ENCODE data around the gene P4HA1. TPM values are rescaled to one million over a fixed set of nuclear protein-coding genes. Genes with fewer than 3 reads are reported as not detected.
"Not testable (repeated sequence)": the region's sequence is repeated elsewhere in the genome, so short reads cannot be mapped to it uniquely, and the experiment has no call there.

P4HA1 gene
- total and polyA plus RNA-seq, 5 experiments from 2014 or later = 14.2 to 17.6 (median 16.0) TPM

- DNase-seq (no peak), ATAC-seq (no peak)
- H3K36me3 Mint-ChIP-seq = peaks cover 0 to 11% (median 4%) of the 10 kb centered on the region in 3 donors
- no peaks in the 10 kb centered on the region for H3K27me3 Mint-ChIP-seq
- POLR2A ChIA-PET = interaction anchor here (0.5 to 2.2 kb wide), 3 partner anchors 12 to 1460 kb away, joined by 4 to 8 read pairs (median 5); partner anchors contain the start of gene P4HA1
- H3K4me3 Mint-ChIP-seq = no peak overlapping the region
- H3K27ac Mint-ChIP-seq = peak overlapping the region in 1 of 10 donors; percentile 2
- H3K4me1 Mint-ChIP-seq = peaks cover 1 to 22% (median 12%) of the 10 kb centered on the region in 4 donors
- H3K9me3 Mint-ChIP-seq = peaks cover 0 to 3% (median 0%) of the 10 kb centered on the region in 9 donors
These were observed 16.9 kb upstream of the P4HA1 start for GRCh38 chr10:73113551-73113950.

DNA sequence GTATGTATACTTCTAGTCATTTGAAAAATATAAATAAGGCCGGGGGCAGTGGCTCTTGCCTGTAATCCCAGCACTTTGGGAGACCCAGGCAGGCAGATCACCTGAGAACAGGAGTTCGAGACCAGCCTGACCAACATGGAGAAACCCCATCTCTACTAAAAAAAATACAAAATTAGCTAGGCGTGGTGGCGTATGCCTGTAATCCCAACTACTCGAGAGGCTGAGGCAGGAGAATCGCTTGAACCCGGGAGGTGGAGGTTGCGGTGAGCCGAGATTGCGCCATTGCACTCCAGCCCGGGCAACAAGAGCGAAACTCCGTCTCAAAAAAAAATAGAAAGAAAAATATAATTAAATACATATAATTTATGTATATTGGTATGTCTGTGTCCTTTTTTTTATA lies 15.4 kb upstream of the P4HA1 start:
- Mint-ChIP-seq H3K4me1 (peaks cover 1 to 19% (median 12%) of the 10 kb centered on the region in 4 donors), H3K36me3 (peaks cover 0 to 11% (median 5%) of the 10 kb centered on the region in 3 donors)
- not testable (repeated sequence) for H3K27ac Mint-ChIP-seq, ATAC-seq, H3K27me3 Mint-ChIP-seq, H3K9me3 Mint-ChIP-seq, DNase-seq, H3K4me3 Mint-ChIP-seq
- POLR2A ChIA-PET = interaction anchor here (3.4 kb wide), 1 partner anchor 16 kb away, joined by 25 read pairs; the partner anchor contains the start of gene P4HA1

DNA sequence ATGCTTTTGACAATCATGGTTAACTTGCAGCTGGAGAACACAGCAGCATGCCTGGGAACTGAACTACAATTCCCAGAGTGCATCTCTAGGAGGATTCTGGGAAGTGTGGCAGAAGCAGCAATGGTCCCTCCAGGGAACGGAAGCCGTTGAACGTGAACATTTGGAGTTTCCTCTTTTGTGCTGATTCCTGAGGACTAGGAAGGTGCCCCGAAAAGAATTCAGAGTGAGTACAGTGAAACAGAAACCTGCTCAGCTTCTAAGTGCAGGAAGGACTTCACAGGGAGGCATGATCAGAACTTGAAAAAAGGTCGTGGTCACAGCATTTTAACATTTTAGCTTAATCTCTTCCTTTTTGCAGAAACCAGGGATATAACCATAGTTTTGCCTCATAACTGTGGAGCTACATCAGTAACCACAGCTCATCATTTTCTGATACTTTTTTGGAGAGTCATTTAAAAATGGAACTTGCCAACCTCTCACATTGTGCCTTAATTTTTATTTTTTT lies 13.7 kb upstream of the P4HA1 start, which contains the start of gene NUDT13:
Gene NUDT13 (plus strand): TSS at position 111 of the 505 bp plus-strand sequence. CDS start 3,911 bp downstream, outside the sequence.
- no peaks in the 10 kb centered on the region for H3K27me3 Mint-ChIP-seq
- H3K4me1 Mint-ChIP-seq = peaks cover 1 to 19% (median 12%) of the 10 kb centered on the region in 4 donors
- peak within 1 kb of the TSS; percentile 82 to 96 (median 92) for H3K4me3 Mint-ChIP-seq
- DNase-seq (peak in 9 of 10 donors; percentile 26 to 65 (median 44)), ATAC-seq (peak; percentile 92 to 95)
- peaks cover 0 to 11% (median 10%) of the 10 kb centered on the region in 3 donors for H3K36me3 Mint-ChIP-seq
- peak within 1 kb of the TSS; percentile 65 to 95 (median 90) for H3K27ac Mint-ChIP-seq
- POLR2A ChIA-PET = interaction anchor here (0.8 to 3.4 kb wide), 4 partner anchors 12 to 57 kb away, joined by 3 to 25 read pairs (median 6); partner anchors contain the start of genes ECD and P4HA1
- peaks cover 0 to 3% (median 0%) of the 10 kb centered on the region in 9 donors for H3K9me3 Mint-ChIP-seq

- not testable (repeated sequence) for H3K9me3 Mint-ChIP-seq, ATAC-seq, H3K27me3 Mint-ChIP-seq, H3K4me3 Mint-ChIP-seq, DNase-seq
- Mint-ChIP-seq H3K4me1 (peaks cover 1 to 19% (median 12%) of the 10 kb centered on the region in 4 donors), H3K36me3 (peaks cover 0 to 11% (median 10%) of the 10 kb centered on the region in 3 donors), H3K27ac (peak overlapping the region in 1 of 10 donors; percentile 8)
- POLR2A ChIA-PET = interaction anchor here (2.5 to 3.4 kb wide), 2 partner anchors 10 to 13 kb away, joined by 9 to 25 read pairs; partner anchors contain the start of gene P4HA1
These were observed 12.6 kb upstream of the P4HA1 start for GRCh38 chr10:73109248-73109652.

DNA sequence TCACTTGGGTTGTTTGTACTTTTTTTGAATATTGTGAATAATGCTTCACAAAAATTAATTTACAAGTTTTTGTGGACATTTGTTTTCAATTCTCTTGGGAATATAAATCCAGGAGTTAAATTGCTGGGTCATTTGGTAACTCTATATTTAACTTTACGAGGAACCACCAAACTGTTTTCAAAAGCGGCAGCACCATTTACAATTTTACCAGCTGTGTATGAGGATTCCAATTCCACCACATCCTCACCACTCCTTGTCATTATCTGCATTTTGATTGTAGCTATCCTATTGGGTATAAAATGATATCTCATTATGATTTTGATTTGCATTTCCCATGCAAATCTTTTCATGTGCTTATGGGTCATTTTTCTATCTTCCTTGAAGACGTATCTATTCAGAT lies 9.6 kb upstream of the P4HA1 start:
- Mint-ChIP-seq H3K4me1 (peaks cover 3 to 16% (median 11%) of the 10 kb centered on the region in 4 donors), H3K4me3 (no peak overlapping the region), H3K27ac (no peak overlapping the region), H3K9me3 (peaks cover 0 to 3% (median 0%) of the 10 kb centered on the region in 9 donors), H3K36me3 (peaks cover 0 to 12% (median 11%) of the 10 kb centered on the region in 3 donors), H3K27me3 (no peaks in the 10 kb centered on the region)
- POLR2A ChIA-PET = no interaction called here
- DNase-seq = no peak
- no peak for ATAC-seq

GRCh38 chr10:73099141-73099540 lies 2.5 kb upstream of the P4HA1 start:
- no peak for ATAC-seq
- H3K4me3 Mint-ChIP-seq = no peak overlapping the region
- no peaks in the 10 kb centered on the region for H3K9me3 Mint-ChIP-seq
- H3K4me1 Mint-ChIP-seq = peaks cover 11 to 22% (median 20%) of the 10 kb centered on the region in 4 donors
- H3K27ac Mint-ChIP-seq = peak overlapping the region in 1 of 10 donors; percentile 4
- no peak for DNase-seq
- POLR2A ChIA-PET = interaction anchor here (1.1 kb wide), 1 partner anchor 11 kb away, joined by 9 read pairs; the partner anchor contains the start of gene NUDT13
- H3K27me3 Mint-ChIP-seq = no peaks in the 10 kb centered on the region
- H3K36me3 Mint-ChIP-seq = peaks cover 0 to 5% (median 0%) of the 10 kb centered on the region in 3 donors

DNA sequence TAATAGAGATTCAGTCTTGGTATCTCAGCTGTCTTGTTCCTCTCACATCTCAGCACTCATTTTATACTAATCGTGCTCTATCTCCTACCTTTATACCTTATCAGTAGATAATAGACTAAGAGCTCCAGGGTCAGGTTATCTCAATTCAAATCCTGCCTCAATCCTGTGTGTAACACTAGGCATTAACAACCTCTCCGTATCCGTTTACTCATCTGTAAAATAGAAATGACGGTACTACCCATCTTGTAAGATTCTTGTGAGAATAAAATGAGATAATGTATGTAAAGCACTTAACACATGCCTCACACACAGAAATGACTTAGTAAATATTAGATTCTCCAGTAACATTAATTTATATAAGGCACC lies 622 bp upstream of the P4HA1 start:
- H3K4me3 Mint-ChIP-seq = peak overlapping the region; percentile 87 to 97 (median 92)
- POLR2A ChIA-PET = interaction anchor here (0.6 to 2.6 kb wide), 8 partner anchors 11 to 685 kb away, joined by 3 to 25 read pairs (median 7); partner anchors contain the start of genes CHCHD1, DNAJC9, FAM149B1 and NUDT13
- peak in 1 of 2 donors; percentile 1 for ATAC-seq
- H3K4me1 Mint-ChIP-seq = peaks cover 14 to 31% (median 27%) of the 10 kb centered on the region in 4 donors
- no peaks in the 10 kb centered on the region for H3K27me3 Mint-ChIP-seq
- peak overlapping the region; percentile 78 to 97 (median 96) for H3K27ac Mint-ChIP-seq
- no peak for DNase-seq
- H3K36me3 Mint-ChIP-seq = peaks cover 0 to 5% (median 0%) of the 10 kb centered on the region in 3 donors
- no peaks in the 10 kb centered on the region for H3K9me3 Mint-ChIP-seq

DNA sequence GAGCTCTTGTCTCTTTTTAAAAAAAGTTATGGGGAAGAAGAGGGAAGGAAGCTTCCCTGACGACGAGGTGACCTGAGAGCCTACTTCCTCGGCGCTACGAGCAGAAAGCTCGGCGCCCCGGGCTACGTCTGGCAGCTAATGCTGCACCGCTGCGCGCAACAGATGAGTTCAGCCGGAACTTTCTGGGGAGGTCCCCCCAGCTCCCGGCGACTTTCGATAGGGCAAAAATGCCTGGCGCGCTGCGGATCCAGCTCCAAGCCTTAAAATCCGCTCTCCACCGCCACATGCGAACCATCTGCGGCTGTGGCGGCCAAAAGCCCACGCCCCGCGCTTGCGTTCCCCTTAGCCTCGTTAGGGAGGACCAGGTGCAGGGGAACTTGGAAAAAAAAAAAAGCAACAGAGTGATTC lies 621 bp downstream of the P4HA1 start:
- DNase-seq (peak; percentile 60 to 83 (median 68)), ATAC-seq (peak; percentile 54 to 57)
- Mint-ChIP-seq H3K27me3 (no peaks in the 10 kb centered on the region), H3K4me3 (peak overlapping the region; percentile 87 to 97 (median 92)), H3K36me3 (peaks cover 0 to 8% (median 0%) of the 10 kb centered on the region in 3 donors), H3K27ac (peak overlapping the region; percentile 78 to 97 (median 96)), H3K9me3 (no peaks in the 10 kb centered on the region), H3K4me1 (peaks cover 16 to 36% (median 31%) of the 10 kb centered on the region in 4 donors)
- POLR2A ChIA-PET = interaction anchor here (0.6 to 2.6 kb wide), 12 partner anchors 14 to 751 kb away, joined by 3 to 25 read pairs (median 4); partner anchors contain the start of genes CFAP70, DNAJC9, FAM149B1 and NUDT13

GRCh38 chr10:73095481-73096021 lies 1.1 kb downstream of the P4HA1 start:
- H3K27me3 Mint-ChIP-seq = no peaks in the 10 kb centered on the region
- POLR2A ChIA-PET = interaction anchor here (0.6 to 2.6 kb wide), 15 partner anchors 15 to 750 kb away, joined by 3 to 25 read pairs (median 4); partner anchors contain the start of genes CFAP70, DNAJC9, FAM149B1 and NUDT13
- H3K36me3 Mint-ChIP-seq = peaks cover 0 to 6% (median 0%) of the 10 kb centered on the region in 3 donors
- H3K9me3 Mint-ChIP-seq = no peaks in the 10 kb centered on the region
- peak overlapping the region; percentile 78 to 97 (median 96) for H3K27ac Mint-ChIP-seq
- ATAC-seq (no peak), DNase-seq (peak in 8 of 10 donors; percentile 15 to 51 (median 42))
- peaks cover 16 to 36% (median 31%) of the 10 kb centered on the region in 4 donors for H3K4me1 Mint-ChIP-seq
- H3K4me3 Mint-ChIP-seq = peak overlapping the region; percentile 87 to 97 (median 92)

DNA sequence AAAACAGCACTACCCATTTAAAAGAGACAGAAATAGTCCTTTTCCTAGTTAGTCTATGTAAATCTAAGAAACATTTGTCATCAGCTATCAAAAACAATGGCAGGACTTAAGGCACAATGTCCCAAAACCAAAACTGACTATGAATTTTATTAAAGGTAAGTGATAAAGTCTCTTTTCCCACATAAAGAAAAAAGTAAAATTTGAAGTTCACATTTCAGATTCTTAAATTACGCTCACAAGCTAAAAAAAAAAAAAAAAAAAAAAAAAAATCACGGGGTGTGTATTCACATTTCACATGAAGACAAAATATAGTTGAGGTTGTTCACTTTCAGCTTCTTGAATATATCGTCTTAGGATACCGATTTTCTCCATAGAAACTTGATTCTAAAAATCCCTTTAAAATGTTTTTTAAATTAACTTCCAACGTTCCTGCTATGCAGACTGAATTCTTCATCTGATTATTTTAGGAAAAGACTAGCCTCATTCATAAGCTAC lies 1.6 kb downstream of the P4HA1 start:
- POLR2A ChIA-PET = interaction anchor here (0.6 to 2.6 kb wide), 7 partner anchors 15 to 1792 kb away, joined by 3 to 25 read pairs (median 4); partner anchors contain the start of genes FAM149B1 and NUDT13
- no peak for DNase-seq
- no peaks in the 10 kb centered on the region for H3K9me3 Mint-ChIP-seq
- no peak for ATAC-seq
- peak overlapping the region; percentile 78 to 97 (median 96) for H3K27ac Mint-ChIP-seq
- H3K27me3 Mint-ChIP-seq = no peaks in the 10 kb centered on the region
- peaks cover 0 to 6% (median 0%) of the 10 kb centered on the region in 3 donors for H3K36me3 Mint-ChIP-seq
- peaks cover 16 to 36% (median 31%) of the 10 kb centered on the region in 4 donors for H3K4me1 Mint-ChIP-seq
- H3K4me3 Mint-ChIP-seq = peak overlapping the region; percentile 87 to 97 (median 92)

GRCh38 chr10:73093922-73094850 lies 2.5 kb downstream of the P4HA1 start:
- Mint-ChIP-seq H3K4me3 (peak overlapping the region in 7 of 10 donors; percentile 9 to 95 (median 43)), H3K9me3 (no peaks in the 10 kb centered on the region), H3K4me1 (peaks cover 16 to 36% (median 31%) of the 10 kb centered on the region in 4 donors), H3K27ac (peak overlapping the region in 6 of 10 donors; percentile 27 to 97 (median 45)), H3K27me3 (no peaks in the 10 kb centered on the region), H3K36me3 (peaks cover 0 to 6% (median 0%) of the 10 kb centered on the region in 3 donors)
- POLR2A ChIA-PET = interaction anchor here (0.7 kb wide), 2 partner anchors 1015 to 1793 kb away, joined by 4 to 11 read pairs; no protein-coding TSS in a partner anchor
- DNase-seq = no peak
- no peak for ATAC-seq
